ENCODE measurements around the gene ABCA13. TPM values are rescaled to one million over a fixed set of nuclear protein-coding genes. Genes with fewer than 3 reads are reported as not detected.

The ABCA13 gene
- total RNA-seq, 1 experiment from 2014 or later = not detected

DNA sequence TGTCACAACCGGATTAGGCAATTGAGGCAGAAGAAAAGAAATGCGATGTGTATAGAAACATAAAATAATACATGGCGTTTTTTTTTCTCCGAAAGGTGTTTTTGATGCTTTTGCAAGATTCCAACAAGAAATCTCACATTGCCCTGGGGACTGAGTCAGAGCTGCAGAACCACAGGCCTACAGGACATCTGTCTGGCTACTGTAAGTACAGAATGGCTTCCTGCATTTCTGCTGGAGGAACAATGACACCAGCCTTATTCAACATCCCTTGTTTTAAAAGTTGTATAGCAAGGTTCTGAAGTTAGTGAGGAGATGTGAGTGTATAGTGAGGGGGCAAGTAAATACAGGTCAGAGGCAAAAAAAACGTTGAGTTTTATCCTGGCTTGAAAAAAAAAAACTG lies 256.4 kb downstream of the ABCA13 start:
- no peak overlapping the region for H3K9ac ChIP-seq (ENCODE audit: low read length)
- BruUV-seq (replicated peaks) = no TSS peak
- no peaks in the 10 kb centered on the region for H3K9me3 ChIP-seq (ENCODE audit: control insufficient read depth in 1 of 2, insufficient read depth in 1 of 2, low read depth in 1 of 2, low read length in 2 of 2)
- intact Hi-C loops (cut with micrococcal nuclease) = no loop called here
- no peak overlapping the region for H3K27ac ChIP-seq (ENCODE audit: low read depth, low read length)
- no peak overlapping the region for H3K4me3 ChIP-seq (replicated peaks in 1 of 2; ENCODE audit: low read depth in 1 of 2, low read length in 2 of 2)
- H3K27me3 ChIP-seq (ENCODE audit: insufficient read depth, low read length) = no peaks in the 10 kb centered on the region
- ATAC-seq = no peak
- no peak for DNase-seq (ENCODE audit: low read depth, low spot score)
- no peak overlapping the region for H2AFZ ChIP-seq (ENCODE audit: low read depth, low read length, poor library complexity, severe bottlenecking)
- CTCF ChIA-PET = no interaction called here
- H3K4me2 ChIP-seq (ENCODE audit: low read length) = no peak overlapping the region
- TF ChIP-seq FOSL1 (IDR thresholded peaks at IDR 0.05; ENCODE audit: low read depth) (no peak), CBX3 (IDR thresholded peaks at IDR 0.05; ENCODE audit: low read depth) (no peak), JUND (IDR thresholded peaks at IDR 0.05) (no peak), EZH2phosphoT487 (IDR thresholded peaks at IDR 0.05; ENCODE audit: borderline replicate concordance) (no peak), SIN3A (IDR thresholded peaks at IDR 0.05; ENCODE audit: low read depth) (no peak), CEBPB (IDR thresholded peaks at IDR 0.05; ENCODE audit: low read depth) (no peak), ZNF274 (IDR thresholded peaks at IDR 0.05; ENCODE audit: low read depth, low read length) (no peak), YY1 (IDR thresholded peaks at IDR 0.05; ENCODE audit: extremely low read depth, insufficient replicate concordance, low read depth, low read length) (no peak), SP1 (IDR thresholded peaks at IDR 0.05; ENCODE audit: low read depth) (no peak), EGR1 (IDR thresholded peaks at IDR 0.05; ENCODE audit: low read depth) (no peak), EZH2 (IDR thresholded peaks at IDR 0.05) (no peak), SRF (IDR thresholded peaks at IDR 0.05; ENCODE audit: low read depth) (no peak)
- TF ChIP-seq, protein P1, sequence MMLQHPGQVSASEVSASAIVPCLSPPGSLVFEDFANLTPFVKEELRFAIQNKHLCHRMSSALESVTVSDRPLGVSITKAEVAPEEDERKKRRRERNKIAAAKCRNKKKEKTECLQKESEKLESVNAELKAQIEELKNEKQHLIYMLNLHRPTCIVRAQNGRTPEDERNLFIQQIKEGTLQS (IDR thresholded peaks at IDR 0.05) = no peak
- TF ChIP-seq, protein P2, sequence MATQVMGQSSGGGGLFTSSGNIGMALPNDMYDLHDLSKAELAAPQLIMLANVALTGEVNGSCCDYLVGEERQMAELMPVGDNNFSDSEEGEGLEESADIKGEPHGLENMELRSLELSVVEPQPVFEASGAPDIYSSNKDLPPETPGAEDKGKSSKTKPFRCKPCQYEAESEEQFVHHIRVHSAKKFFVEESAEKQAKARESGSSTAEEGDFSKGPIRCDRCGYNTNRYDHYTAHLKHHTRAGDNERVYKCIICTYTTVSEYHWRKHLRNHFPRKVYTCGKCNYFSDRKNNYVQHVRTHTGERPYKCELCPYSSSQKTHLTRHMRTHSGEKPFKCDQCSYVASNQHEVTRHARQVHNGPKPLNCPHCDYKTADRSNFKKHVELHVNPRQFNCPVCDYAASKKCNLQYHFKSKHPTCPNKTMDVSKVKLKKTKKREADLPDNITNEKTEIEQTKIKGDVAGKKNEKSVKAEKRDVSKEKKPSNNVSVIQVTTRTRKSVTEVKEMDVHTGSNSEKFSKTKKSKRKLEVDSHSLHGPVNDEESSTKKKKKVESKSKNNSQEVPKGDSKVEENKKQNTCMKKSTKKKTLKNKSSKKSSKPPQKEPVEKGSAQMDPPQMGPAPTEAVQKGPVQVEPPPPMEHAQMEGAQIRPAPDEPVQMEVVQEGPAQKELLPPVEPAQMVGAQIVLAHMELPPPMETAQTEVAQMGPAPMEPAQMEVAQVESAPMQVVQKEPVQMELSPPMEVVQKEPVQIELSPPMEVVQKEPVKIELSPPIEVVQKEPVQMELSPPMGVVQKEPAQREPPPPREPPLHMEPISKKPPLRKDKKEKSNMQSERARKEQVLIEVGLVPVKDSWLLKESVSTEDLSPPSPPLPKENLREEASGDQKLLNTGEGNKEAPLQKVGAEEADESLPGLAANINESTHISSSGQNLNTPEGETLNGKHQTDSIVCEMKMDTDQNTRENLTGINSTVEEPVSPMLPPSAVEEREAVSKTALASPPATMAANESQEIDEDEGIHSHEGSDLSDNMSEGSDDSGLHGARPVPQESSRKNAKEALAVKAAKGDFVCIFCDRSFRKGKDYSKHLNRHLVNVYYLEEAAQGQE (IDR thresholded peaks at IDR 0.05; ENCODE audit: low read depth) = no peak
- TF ChIP-seq, protein P3, sequence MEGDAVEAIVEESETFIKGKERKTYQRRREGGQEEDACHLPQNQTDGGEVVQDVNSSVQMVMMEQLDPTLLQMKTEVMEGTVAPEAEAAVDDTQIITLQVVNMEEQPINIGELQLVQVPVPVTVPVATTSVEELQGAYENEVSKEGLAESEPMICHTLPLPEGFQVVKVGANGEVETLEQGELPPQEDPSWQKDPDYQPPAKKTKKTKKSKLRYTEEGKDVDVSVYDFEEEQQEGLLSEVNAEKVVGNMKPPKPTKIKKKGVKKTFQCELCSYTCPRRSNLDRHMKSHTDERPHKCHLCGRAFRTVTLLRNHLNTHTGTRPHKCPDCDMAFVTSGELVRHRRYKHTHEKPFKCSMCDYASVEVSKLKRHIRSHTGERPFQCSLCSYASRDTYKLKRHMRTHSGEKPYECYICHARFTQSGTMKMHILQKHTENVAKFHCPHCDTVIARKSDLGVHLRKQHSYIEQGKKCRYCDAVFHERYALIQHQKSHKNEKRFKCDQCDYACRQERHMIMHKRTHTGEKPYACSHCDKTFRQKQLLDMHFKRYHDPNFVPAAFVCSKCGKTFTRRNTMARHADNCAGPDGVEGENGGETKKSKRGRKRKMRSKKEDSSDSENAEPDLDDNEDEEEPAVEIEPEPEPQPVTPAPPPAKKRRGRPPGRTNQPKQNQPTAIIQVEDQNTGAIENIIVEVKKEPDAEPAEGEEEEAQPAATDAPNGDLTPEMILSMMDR (IDR thresholded peaks at IDR 0.05 in 2 of 3, conservative IDR thresholded peaks at IDR 0.05 in 1 of 3; ENCODE audit: borderline replicate concordance in 1 of 3, insufficient read depth in 1 of 3, low read depth in 2 of 3, low read length in 2 of 3) = no peak
- TF ChIP-seq, protein P4, sequence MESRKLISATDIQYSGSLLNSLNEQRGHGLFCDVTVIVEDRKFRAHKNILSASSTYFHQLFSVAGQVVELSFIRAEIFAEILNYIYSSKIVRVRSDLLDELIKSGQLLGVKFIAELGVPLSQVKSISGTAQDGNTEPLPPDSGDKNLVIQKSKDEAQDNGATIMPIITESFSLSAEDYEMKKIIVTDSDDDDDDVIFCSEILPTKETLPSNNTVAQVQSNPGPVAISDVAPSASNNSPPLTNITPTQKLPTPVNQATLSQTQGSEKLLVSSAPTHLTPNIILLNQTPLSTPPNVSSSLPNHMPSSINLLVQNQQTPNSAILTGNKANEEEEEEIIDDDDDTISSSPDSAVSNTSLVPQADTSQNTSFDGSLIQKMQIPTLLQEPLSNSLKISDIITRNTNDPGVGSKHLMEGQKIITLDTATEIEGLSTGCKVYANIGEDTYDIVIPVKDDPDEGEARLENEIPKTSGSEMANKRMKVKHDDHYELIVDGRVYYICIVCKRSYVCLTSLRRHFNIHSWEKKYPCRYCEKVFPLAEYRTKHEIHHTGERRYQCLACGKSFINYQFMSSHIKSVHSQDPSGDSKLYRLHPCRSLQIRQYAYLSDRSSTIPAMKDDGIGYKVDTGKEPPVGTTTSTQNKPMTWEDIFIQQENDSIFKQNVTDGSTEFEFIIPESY (IDR thresholded peaks at IDR 0.05; ENCODE audit: extremely low read depth, insufficient replicate concordance, low read length) = no peak
- TF ChIP-seq, protein P5, sequence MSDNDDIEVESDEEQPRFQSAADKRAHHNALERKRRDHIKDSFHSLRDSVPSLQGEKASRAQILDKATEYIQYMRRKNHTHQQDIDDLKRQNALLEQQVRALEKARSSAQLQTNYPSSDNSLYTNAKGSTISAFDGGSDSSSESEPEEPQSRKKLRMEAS (IDR thresholded peaks at IDR 0.05) = no peak
- H3K79me2 ChIP-seq (ENCODE audit: insufficient read depth, low read length) = no peaks in the 10 kb centered on the region
- no peaks in the 10 kb centered on the region for H3K4me1 ChIP-seq (ENCODE audit: control insufficient read depth in 1 of 2, insufficient read depth in 2 of 2, low read length in 2 of 2)
- H3K9me2 ChIP-seq (ENCODE audit: insufficient read depth) = no peaks in the 10 kb centered on the region
- no peaks in the 10 kb centered on the region for H4K20me1 ChIP-seq (ENCODE audit: insufficient read depth)
- RAD21 ChIA-PET (ENCODE audit: low non-redundant PET in 1 of 2, low total read pairs in 2 of 2, uncharacterized antibody in 2 of 2, unreplicated experiment in 2 of 2) = no interaction called here
- no peaks in the 10 kb centered on the region for H3K36me3 ChIP-seq (ENCODE audit: control insufficient read depth in 1 of 2, insufficient read depth in 2 of 2, low read length in 2 of 2)
- POLR2A ChIA-PET = no interaction called here
